GM21737 (cell line): ENCODE measurements around the gene REV1.
"Not testable (repeated sequence)": the region's sequence is repeated elsewhere in the genome, so short reads cannot be mapped to it uniquely, and the experiment has no call there.

Experiments
- ATAC-seq: cut with Tn5 transposase; IDR thresholded peaks from one replicate; pipeline ENCODE4 v1.9.1; 2021; ENCODE audit warnings: mild to moderate bottlenecking, moderate library complexity; ENCODE audit not compliant: unreplicated experiment

Gene REV1

DNA sequence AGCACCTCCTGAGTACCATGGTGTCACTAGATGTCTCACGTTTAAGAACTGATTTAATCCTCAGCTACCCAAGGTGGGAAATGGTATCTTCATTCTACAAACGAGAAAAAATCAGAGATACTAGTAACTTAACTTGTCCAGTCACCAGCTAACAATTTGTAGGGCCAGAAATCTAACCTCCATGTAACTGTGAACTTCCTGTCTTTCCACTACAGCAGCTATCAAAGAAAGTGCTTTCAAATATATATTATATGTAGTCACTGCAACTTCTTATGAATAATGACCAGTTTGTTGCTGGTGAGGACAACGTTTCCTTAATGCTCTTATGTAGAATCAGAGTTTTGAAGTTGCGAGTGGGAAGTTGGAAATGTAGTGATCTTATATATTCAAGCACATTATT lies 1.9 kb downstream of the REV1 start:
- no peak for ATAC-seq

DNA sequence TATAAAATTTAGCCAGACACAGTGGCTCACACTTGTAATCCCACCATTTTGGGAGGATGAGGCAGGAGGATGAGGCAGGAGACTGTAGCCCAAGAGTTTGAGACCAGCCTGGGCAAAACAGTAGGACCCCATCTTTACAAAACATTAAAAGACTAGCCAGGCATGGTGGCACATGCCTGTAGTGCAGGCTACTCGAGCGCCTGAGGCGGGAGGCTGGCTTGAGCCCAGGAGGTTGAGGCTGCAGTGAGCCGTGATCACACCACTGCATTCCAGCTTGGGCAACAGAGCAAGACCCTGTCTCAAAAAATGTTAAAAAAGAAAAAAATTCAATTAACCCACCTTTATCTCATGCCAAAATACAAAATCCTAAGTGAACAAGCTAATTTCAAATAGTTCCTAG lies 4.0 kb downstream of the REV1 start:
- ATAC-seq = no peak

DNA sequence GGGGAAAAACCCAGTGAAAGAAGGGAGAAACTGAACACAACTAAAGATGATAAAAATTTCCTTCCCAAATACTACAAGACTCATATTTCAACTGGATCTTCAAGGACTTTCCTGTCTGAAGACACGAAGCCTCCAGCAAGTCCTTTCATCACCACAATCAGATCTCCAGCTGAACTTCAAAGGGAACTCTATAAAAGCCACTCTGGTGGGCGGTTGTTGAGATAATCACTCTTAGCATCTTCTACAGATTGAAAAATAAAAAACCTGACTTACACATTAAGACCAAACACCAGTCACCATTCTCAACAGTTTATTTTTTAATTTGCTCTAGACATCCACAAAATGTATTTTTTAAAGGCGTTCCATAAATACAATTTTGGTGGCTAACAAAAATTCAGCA lies 4.4 kb downstream of the REV1 start:
- no peak for ATAC-seq

DNA sequence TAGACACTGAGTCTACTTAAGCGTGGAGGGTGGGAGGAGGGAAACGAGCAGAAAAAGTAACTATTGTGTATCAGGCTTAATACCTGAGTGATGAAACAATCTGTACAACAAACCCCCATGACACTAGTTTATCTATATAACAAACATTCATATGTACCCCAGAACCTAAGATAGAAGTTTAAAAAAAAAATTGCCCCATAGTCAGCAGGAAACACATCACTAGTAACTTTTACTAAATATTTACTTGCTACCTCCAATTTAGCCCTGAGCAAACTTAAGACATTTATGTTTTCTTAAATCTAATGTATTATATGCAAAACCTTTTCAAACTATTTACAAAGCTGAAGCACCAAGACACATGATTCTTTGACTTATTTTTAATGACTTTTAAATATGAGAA lies 5.6 kb downstream of the REV1 start:
- ATAC-seq = no peak

DNA sequence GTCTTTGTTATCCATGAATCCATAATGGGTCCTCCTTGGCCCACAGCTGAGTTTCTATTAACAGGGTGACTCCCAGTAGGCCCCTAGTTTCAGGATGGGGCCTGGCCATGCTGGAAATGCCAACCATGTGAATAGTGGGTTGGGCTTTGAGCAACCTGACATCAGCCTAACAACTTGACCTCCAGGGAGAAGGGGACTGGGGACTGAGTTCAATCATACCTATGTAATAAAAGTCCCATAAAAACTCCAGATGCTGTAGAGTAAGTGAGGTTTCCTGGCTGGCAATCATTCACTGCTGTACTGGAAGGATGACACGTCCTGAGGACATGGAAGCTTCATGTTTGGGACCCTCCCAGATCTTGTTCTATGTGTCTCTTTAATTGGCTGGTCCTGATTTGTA lies 7.9 kb downstream of the REV1 start:
- ATAC-seq = no peak

DNA sequence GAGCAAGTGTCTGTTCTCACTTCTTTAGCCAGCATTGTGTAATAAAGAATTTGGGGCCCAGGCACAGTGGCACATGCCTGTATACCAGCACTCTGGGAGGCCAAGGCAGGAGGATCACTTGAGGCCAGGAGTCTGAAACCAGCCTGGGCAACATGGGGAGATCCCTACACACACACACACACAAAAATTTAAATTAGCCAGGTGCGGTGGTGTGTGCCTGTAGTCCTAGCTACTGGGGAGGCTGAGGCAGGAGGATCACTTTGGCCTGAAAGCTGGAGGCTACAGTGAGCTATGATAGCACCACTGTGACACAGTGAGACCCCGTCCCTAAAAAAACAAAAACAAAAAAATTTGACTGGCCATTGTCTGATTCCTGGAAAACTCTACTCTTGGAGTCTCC lies 8.3 kb downstream of the REV1 start:
- no peak for ATAC-seq

DNA sequence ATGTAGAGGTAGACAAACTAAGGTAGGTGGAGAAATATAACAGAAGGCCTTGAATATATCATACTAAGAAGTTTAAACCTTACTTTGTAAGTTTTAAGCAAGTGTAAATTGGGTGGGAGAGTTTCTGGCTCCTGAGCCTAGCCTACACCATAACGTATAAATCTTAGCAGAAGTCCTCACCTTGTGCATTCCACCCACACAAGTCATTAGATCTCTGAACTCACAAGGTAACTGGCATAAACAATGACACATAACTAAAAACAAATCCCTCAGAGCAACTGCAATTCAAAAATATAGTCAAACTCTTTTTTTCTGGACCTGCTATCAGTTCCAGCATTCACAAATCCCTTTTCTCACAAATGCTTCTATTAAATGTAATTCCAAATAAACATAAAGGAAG lies 9.4 kb downstream of the REV1 start:
- no peak for ATAC-seq

DNA sequence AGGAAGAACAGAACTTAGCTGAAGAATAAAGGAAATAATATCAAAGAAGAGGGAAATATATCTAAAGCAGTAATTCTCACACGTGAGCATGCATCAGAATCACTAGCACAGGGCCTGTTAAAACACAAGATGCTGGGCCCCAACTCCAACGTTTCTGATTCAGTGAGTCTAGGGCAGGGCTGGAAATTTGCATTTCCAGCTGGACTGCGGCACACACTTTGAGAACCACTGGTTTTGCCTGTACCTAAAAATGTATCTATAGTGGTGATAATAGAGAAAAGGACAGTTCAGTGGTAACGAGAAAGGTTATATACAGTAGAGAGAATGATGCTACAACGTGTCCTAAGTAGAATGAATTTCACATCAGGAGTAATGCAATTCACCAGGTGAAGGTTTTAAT lies 11.2 kb downstream of the REV1 start:
- no peak for ATAC-seq

DNA sequence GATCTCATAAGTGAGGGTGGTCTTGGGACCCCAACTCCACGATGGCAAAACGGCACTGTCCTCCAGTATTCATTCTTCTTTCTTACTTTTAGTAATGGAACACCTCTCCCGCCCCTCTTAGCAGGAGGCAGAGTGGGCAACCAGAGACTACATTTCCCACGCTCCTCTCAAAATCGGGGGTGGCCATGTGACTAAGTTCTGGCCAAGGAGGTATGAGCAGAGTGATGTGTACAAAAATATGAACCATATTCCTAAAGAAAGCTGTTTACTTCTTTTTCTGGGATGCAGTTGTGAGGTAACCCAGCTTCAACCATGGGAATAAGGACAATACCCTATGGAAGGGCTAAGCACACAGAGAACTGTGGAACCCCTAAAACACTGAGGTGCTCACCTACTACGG lies 12.8 kb downstream of the REV1 start:
- no peak for ATAC-seq

DNA sequence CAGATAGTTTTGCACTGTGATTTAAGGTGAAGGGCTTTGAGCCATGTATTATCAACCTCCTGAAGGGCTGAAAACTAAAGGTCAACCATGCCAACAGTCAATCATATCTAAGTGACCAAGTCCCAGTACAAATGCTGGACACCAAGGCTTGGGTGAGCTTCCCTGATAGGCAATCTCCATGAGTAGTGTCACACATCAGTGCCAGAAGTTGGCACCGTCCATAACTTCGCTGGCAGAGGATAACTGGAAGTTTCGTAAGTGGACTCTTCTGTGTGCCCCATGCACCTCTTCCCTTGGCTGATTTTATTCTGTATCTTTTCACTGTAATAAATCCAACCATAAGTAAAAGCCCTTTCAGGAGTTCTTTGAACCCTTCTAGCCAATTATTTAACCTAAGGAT lies 13.2 kb downstream of the REV1 start:
- ATAC-seq = no peak

DNA sequence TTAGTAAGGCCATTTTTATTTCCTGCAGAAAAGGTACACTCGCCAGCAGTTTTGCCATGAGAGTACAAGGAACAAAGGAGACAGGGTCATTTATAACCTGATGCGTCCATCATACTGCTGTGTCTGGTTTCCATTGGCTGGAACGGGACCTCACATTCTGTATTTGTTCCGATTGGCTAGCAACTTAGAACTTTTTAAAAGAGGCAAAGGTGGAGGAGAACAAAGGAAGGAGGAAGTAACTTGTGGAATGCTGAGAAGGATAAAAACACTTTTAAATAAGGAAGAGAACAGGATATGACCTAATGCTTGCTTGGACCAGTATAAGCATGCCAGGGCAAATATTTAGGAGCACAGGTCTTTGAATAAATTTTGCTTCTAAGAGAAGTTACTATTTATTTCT lies 14.7 kb downstream of the REV1 start:
- not testable (repeated sequence) for ATAC-seq

DNA sequence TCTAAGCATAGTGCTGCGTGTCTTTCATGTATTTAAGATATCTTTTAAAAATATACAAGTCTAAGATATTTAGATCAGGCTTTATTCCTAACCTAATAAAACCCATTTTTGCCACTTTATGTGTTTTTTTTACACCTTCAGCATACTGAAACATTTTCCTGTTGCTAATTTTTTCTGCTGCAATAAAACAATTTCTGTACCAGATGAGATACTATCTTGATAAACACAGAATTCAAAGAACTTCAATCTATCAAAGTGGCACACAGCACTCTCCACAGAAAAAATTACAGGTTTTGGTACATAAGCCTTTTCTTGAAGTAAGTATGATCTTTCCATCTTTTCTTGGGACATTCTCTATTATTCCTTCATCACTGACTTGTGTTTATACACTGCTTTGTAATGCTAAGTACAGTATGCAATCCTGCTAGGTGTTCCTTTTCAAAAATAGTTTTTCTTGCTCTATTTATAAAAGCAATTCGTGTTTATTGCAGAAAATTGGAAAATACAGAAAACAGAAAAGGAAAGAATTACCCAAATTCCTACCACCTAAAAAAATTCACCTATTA lies 16.2 kb downstream of the REV1 start:
- no peak for ATAC-seq

DNA sequence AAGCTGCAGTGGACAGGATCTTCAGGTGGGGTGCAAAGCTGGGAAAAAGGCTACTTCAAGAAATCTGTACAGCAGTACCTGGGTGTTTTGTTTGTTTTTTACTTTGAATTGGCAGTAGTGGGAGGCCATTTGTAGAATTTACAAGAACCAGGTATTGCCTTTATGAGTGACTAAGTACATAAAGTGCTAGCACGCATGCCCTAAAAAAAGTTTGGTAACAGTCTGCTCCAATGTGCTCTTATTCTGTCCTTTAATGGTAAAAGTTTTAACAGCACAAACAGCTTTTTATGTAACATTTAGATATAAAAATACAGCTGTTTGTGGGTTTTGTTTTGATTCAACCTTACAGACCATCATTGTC lies 17.2 kb downstream of the REV1 start:
- ATAC-seq = no peak

DNA sequence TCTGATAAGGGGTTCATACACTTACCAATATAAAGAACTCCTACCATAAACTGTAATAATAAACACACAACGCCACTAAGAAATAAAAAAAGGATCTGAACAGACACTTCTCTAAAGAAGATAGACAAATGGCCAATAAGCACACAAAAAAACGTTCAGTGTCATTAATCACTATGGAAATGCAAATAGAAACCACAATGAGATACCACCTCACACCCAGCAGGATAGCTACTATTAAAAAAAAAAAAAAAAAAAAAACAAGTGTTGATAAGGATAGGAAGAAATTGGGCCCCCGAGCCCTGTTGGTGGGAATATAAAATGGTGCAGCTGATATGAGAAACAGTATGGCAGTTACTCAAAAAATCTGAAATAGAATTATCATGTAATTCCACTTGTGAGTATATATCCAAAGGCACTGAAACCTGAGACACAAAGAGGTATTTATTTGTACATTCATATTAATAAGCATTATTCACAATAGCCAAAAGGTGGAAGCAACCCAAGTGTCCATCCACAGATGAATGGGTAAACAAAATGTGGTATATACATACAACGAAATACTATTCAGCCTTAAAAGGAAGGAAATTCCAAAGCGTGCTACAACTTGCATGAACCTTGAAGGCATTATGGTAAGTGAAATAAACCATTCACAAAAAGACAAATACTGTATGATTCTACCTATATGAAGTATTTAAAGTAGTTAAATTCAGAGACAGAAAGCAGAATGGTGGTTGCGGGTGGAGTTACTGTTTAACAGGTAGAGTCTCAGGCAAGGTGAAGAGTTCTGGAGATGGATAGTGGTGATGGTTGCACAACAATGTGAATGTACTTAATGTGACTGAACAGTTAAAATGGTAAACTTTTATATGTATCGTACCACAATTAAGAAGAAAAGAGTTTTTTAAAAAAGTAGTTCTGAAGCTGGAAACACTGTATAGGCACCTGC lies 17.9 kb downstream of the REV1 start:
- ATAC-seq = no peak

DNA sequence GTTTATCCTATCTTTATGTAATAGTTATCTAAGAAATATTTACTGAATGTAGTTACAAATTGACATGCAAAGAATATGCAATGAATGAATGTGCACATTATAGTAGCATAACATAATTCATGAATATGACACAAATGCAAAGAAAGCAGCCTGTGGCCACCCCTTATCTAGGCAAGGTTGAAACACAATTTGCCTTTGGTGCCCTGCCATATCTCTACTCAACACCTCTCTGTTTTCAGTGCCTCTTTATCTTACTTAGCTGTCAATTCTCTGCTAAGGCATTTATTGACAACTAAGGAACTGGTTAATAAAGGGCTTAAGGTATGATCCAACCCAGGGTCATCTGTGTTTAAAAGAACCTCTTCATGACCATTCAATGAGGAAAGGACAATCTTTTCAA lies 18.9 kb downstream of the REV1 start:
- no peak for ATAC-seq

DNA sequence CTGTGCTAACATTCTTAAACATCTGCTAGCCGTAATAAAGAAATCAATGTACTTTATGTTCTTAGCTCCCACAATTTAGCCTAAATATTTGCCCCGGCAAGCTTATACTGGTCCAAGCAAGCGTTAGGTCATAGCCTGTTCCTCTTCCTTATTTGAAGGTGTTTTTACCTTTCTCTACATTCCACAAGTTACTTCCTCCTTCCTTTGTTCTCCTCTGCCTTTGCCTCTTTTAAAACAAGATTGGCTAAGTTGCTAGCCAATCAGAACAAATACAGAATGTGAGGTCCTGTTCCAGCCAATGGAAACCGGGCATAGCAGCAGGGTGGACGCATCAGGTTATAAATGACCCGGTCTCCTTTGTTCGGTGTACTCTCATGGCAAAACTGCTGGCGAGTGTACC lies 19.4 kb downstream of the REV1 start:
- not testable (repeated sequence) for ATAC-seq

DNA sequence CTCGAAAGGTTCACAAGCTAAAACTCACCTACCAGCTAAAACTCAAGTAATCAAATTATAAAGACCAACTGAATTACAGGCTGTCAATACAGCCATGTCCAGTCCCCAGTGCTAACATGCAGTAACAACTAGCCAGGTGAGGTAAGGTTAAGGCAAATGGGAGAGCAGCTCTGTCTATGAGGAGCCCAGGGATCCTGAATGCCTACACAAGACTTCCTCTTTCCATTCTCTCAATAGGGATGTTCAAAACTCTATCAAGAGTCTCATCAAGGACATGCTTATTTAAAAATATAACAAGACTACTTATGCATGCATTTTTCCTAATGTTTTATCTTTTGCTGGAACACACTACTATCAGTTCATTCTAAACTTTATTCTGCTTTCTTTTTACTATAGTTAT lies 20.4 kb downstream of the REV1 start:
- ATAC-seq = no peak

DNA sequence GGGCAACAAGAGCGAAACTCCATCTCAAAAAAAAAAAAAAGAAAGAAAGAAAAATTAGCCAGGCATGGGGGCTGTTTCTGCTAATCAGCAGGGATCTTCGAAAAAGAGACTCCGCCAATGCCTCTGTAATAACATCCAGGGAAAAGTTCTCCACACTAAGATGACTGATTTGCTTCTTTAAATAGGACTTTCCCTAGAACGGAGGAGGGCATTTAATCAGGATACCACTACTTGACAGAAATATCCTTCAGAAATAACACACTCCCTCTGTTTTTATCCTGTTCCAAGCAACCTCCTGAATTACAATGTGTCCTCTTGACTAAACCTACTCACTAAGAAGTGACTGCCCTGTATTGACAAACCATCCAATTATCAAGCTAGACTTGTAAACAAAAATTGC lies 21.7 kb downstream of the REV1 start:
- ATAC-seq = no peak

DNA sequence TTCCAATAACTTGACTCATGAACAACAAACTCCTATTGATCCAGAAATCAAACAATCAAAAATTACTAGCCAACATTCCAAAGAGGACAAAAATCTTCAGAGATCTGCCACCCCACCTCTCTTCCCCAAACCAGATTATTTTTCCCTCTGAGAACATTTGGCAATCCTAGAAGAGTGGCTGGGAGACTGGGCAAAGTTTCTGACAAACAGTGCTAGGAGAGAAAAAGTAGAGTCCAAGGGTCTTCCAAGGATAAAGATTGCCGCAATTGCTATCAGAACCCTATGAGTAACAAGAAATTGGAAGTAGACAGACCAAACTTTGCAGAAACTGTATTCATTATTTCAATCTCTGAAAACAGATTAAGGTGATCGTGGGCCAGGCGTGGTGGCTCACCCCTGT lies 22.4 kb downstream of the REV1 start:
- no peak for ATAC-seq

DNA sequence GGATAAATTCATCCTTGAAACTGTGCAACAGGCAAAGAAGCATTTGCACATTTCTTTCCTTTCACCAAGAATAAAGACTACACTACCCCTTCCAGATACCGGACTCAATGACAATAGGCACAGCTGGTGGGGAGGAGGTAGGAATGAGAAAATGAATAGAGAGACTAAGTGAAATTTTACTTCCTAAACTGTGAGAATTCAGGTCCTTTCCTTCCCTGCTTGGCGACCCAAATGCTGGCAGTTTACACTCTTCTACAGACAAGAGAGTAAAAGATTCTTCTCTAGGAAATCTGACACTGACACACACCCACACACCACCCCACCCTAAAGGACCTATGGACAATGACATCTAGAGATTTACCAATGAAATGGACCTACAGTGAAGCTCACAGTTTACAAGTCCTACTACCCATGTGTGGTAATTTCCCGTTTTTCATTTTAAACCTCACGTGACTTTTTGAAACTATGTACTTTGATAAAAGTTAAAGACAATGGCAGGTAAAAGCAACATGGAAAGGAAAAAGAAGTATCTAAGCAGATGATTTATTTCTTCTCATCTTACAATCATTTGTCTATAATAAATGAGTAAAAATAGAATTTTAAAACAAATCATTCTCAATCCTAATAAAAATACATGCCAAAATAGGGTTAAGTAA lies 27.9 kb downstream of the REV1 start:
- ATAC-seq = no peak

DNA sequence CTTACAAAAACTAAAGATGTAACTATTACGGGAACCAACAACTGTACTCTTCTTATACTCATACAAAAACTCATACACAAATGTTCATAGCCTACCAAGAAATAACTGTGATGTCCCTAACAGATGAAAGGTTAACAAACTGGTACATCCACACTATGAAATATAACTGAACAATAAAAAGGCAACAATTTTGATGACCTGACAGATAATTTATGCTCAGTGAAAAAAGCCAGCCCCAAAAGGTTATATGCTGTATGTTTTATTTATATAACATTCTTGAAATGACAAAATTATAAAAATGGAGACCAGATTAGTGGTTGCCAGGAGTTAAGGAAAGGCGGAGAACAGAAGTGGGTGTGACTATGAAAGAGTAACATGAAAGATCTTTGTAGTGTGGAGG lies 31.3 kb downstream of the REV1 start:
- ATAC-seq = no peak

DNA sequence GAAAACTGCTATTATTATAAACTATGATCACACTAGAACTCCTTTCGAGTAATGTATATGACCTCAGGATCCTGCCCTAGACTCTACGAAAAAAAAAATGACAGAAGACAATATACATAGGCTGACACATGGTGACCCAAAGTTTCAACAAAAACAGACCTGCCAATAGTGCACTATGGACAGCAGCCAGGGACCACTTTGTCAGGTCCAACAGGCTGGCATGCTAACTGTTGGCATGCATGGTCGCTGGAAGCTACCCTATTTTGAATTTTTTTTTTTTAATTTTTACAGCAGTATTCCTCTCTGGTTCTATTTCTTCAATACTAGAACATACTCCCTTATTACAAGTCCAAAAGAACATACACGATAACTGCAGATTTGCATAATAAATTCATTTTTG lies 38.1 kb downstream of the REV1 start:
- no peak for ATAC-seq
